AG04450 (cell line): ENCODE results near the gene SUSD3. TPM values are rescaled to one million over a fixed set of nuclear protein-coding genes. Genes with fewer than 3 reads are reported as not detected.
A peak's percentile ranks its signal among the peaks of the same experiment; 100 is the strongest.

Source experiments
- CTCF ChIA-PET: fragments of 300-600, 350-600 bp; formaldehyde crosslinking; extraction: SDS; loops from one replicate; lab custom pipeline; 2022; ENCODE audit warnings: antibody characterized with exemption, inconsistent platforms; lab: Charles Lee
- POLR2A ChIA-PET: fragments of 350-600 bp; formaldehyde crosslinking; extraction: SDS; loops from one replicate; lab custom pipeline; 2021; ENCODE audit warnings: antibody characterized with exemption, inconsistent platforms; lab: Yijun Ruan, JAX
- DNase-seq: peaks from one replicate; pipeline ENCODE4 v3.0.0-alpha.2; 2011; ENCODE audit warnings: low read depth, low spot score
- H3K27ac ChIP-seq: one replicate; pipeline ENCODE4 v1.5.1; 2012; ENCODE audit warnings: low read depth, low read length, control low read depth
- H3K27me3 ChIP-seq: one replicate; pipeline ENCODE4 v1.6.0; 2012; ENCODE audit warnings: low read length; ENCODE audit not compliant: control insufficient read depth, insufficient read depth
- H3K4me3 ChIP-seq: 2 replicates; pipeline ENCODE4 v1.5.1; 2011; ENCODE audit warnings: mild to moderate bottlenecking, low read depth, low read length, control low read depth
- H3K9me3 ChIP-seq: 2 replicates; pipeline ENCODE4 v1.5.1; 2012; ENCODE audit warnings: low read length; ENCODE audit not compliant: control insufficient read depth, insufficient read depth
- polyA plus RNA-seq: library from polyadenylated mRNA; depleted of rRNA; stranded (reverse); fragments of >200 nt; gene quantifications from 2 replicates; pipeline ENCODE4 v1.2.3, GENCODE V29; 2011
- TF ChIP-seq, protein P1 (sequence below): IDR thresholded peaks from 2 replicates; pipeline ENCODE4 v1.5.1; 2011; ENCODE audit warnings: low read depth, low read length, control low read depth, inconsistent platforms

The SUSD3 gene
- polyA plus RNA-seq, 1 experiment, result 1.4 TPM

DNA sequence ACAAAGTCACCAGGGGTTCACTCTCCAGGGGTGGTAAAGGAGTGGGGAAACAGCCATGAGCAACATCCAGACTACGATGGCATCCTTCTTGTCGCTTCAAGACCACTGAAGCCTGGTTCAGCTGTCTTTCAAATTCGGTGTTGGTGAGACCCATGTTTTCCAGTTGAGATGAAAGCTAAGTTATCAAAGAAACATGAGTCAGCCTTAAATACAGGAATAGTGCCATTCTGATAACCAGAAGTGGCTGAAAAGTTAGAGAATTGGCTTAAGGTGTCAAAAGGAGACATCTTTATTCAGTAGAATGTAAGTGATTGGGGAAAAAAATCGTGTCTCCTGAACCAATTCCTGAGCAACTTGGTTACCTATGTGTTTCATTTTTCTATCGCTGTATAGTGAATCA is 30.5 kb downstream of the SUSD3 start:
- no peak for DNase-seq

DNA sequence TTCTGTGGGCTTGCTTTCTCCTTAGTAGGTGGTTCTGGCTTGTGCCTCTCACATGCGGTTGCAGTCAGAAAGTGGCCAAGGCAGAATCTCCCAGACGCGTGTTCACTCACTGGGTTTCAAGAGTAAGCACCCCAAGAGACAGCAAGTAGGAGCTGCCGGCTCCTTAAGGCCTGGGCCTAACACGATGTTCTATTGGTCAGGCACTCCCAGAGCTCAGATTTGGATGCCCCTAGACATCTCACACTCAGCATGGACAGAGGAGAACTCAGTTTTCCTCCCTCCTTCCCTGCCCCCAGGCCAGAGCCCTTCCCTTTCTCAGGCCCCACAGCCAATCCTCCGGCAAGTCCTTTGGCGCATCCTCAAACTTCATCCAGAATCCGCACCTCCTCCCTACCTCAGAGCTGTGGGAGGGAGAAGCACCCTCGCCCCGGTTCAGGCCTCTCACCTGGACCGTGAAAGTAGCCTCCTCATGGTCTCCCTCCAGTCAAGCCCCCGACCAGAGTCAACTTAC is 31.0 kb downstream of the SUSD3 start:
- TF ChIP-seq, protein P1, sequence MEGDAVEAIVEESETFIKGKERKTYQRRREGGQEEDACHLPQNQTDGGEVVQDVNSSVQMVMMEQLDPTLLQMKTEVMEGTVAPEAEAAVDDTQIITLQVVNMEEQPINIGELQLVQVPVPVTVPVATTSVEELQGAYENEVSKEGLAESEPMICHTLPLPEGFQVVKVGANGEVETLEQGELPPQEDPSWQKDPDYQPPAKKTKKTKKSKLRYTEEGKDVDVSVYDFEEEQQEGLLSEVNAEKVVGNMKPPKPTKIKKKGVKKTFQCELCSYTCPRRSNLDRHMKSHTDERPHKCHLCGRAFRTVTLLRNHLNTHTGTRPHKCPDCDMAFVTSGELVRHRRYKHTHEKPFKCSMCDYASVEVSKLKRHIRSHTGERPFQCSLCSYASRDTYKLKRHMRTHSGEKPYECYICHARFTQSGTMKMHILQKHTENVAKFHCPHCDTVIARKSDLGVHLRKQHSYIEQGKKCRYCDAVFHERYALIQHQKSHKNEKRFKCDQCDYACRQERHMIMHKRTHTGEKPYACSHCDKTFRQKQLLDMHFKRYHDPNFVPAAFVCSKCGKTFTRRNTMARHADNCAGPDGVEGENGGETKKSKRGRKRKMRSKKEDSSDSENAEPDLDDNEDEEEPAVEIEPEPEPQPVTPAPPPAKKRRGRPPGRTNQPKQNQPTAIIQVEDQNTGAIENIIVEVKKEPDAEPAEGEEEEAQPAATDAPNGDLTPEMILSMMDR, result no peak
- DNase-seq, result no peak
- H3K27me3 ChIP-seq, result no peaks in the 10 kb centered on the region
- no peak overlapping the region for H3K4me3 ChIP-seq
- no peak overlapping the region for H3K27ac ChIP-seq
- H3K9me3 ChIP-seq, result peaks cover 58% of the 10 kb centered on the region
- ChIA-PET POLR2A (no interaction called here), CTCF (no interaction called here)

More for the DNA sequence above, 30.5 kb downstream of the SUSD3 start:
- Histone ChIP-seq H3K27ac (no peak overlapping the region), H3K27me3 (no peaks in the 10 kb centered on the region), H3K4me3 (no peak overlapping the region), H3K9me3 (peaks cover 58% of the 10 kb centered on the region)
- ChIA-PET POLR2A (no interaction called here), CTCF (no interaction called here)
- TF ChIP-seq, protein P1, result no peak

DNA sequence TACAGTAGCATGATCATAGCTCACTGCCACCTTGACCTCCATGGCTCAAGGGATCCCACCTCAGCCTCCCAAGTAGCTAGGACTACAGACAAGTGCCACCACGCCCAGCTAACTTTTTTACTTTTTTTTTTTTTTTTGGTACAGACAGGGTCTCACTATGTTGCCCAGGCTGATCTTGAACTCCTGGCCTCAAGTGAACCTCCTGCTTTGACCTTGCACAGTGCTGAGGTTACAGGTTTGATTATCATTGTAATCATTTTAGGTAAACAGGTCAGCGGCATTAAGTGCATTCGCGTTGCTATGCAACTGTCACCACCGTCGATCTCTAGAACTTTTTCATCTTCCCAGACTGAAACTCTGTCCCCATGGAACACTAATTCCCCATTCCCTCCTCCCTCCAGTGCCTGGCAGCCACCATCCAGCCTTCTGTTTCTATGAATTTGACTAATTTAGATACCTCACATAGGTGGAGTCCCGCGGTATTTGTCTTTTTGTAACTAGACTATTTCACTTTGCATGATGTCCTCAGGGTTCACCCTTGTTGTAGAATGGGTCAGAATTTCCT is 31.7 kb downstream of the SUSD3 start:
- Histone ChIP-seq H3K4me3 (no peak overlapping the region), H3K27me3 (no peaks in the 10 kb centered on the region), H3K9me3 (peaks cover 60% of the 10 kb centered on the region), H3K27ac (no peak overlapping the region)
- no peak for DNase-seq
- CTCF ChIA-PET, result no interaction called here
- POLR2A ChIA-PET, result no interaction called here
- TF ChIP-seq, protein P1, result no peak

DNA sequence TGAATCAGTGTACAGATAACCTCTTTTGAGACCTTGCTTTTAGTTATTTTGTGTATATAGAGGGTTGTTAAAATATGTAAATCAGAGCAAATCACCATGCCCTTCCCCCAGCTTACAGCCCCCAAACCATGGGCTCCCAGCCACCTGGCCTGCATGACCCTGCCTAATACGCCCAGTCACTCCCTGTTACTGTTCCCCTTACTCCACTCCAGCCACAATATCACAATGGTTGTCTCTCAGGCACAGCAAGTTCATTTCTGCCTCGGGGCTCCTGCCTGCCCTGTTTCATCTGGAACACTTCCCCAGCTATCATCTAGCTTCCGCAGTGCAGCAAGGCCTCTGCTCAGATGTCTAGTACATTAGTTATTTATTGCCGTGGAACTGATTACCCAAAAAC is 32.6 kb downstream of the SUSD3 start:
- peaks cover 55% of the 10 kb centered on the region for H3K9me3 ChIP-seq
- no peak overlapping the region for H3K27ac ChIP-seq
- TF ChIP-seq, protein P1, result no peak
- DNase-seq, result no peak
- no peaks in the 10 kb centered on the region for H3K27me3 ChIP-seq
- POLR2A ChIA-PET, result no interaction called here
- no peak overlapping the region for H3K4me3 ChIP-seq
- CTCF ChIA-PET, result no interaction called here

DNA sequence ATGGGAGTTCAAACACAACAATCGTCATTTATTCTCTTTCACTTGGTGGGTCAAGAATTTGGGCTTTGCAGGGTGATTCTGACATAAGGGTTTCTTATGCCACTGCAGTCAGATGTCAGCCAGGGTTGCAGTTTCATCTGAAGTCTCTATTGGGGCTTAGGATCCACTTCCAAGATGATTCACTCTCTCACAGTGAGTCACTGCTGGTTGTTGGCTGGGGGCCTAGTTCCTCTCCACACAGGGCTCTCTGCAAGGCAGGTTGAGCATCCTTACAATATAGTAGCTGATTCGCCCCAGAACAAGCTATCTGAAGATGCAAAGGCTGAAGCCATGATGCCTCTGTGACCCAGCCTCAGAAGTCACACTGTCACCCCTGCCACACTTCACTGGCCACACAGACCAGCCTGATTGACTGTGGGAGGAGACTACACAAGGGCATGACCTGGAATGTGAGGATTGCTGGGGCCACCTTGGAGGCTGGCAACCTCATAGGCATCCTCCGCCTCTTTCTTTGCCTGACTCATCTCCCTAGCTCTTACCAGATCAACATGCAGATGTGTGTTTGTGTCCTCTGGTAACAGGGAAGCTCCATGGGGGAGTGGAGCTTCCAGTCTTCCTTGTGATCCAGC is 33.1 kb downstream of the SUSD3 start:
- Histone ChIP-seq H3K9me3 (peaks cover 55% of the 10 kb centered on the region), H3K27ac (peak overlapping the region; percentile 68), H3K27me3 (no peaks in the 10 kb centered on the region), H3K4me3 (no peak overlapping the region)
- CTCF ChIA-PET, result no interaction called here
- TF ChIP-seq, protein P1, result no peak
- POLR2A ChIA-PET, result no interaction called here
- DNase-seq, result peak; percentile 62
